Measurements from ENCODE around the gene SETD1B.

- TF ChIP-seq, protein P1, sequence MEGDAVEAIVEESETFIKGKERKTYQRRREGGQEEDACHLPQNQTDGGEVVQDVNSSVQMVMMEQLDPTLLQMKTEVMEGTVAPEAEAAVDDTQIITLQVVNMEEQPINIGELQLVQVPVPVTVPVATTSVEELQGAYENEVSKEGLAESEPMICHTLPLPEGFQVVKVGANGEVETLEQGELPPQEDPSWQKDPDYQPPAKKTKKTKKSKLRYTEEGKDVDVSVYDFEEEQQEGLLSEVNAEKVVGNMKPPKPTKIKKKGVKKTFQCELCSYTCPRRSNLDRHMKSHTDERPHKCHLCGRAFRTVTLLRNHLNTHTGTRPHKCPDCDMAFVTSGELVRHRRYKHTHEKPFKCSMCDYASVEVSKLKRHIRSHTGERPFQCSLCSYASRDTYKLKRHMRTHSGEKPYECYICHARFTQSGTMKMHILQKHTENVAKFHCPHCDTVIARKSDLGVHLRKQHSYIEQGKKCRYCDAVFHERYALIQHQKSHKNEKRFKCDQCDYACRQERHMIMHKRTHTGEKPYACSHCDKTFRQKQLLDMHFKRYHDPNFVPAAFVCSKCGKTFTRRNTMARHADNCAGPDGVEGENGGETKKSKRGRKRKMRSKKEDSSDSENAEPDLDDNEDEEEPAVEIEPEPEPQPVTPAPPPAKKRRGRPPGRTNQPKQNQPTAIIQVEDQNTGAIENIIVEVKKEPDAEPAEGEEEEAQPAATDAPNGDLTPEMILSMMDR (conservative IDR thresholded peaks at IDR 0.05 in 1 of 2, IDR thresholded peaks at IDR 0.05 in 1 of 2; ENCODE audit: low read depth in 1 of 2, low read length in 2 of 2) = no peak
- no peak for TF ChIP-seq EZH2 (IDR thresholded peaks at IDR 0.05; ENCODE audit: low read length, missing control alignments)
Observed at GRCh38 chr12:121770388-121770787, 33.4 kb upstream of the SETD1B start.

All from fibroblast of lung (primary cell).